Measurements from ENCODE around the gene IFT43.
A peak's percentile ranks its signal among the peaks of the same experiment; 100 is the strongest.
"Not testable (repeated sequence)": the region's sequence is repeated elsewhere in the genome, so short reads cannot be mapped to it uniquely, and the experiment has no call there.

The IFT43 gene

DNA sequence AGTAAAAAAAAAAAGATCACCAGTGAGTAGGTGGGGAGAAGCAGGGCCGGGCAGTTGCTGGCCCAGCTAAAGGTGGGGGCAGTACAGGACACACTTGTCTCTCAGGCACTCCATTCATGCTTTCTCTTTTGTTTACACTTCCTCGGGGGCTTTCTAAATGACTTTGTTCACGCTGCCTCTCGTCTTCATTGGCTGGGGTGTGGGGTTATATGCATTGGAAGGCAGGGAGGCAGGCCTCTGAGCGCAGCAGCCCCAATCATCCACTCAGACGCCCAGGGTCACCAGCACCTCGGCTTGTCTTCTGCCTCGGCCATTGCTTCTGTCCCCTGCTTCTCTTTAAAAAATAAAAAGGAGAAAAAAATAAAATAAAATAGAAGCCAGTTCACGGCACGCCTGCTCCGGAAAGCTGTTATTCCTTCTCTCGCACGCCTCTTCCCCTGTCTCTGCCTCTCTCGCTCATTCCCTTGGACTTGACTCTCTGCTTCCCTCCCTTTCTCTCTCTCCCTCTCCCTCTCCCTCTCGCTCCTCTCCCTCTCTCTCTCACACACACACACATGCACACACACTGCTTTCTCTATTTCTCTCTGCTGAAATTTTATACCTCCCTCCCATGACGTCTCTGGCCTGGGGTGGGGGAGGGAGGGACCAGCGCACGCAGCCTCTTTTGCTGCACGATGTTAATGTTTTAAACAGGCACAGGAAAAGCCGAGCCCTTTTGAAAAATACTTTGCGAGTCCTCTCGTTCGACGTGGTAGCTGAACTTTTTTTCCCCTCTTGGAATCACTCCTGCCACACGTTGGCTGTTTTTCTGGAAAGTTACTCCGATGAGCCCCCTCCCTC lies 3.9 kb upstream of the IFT43 start, which contains the start of gene TGFB3:
TGFB3 (minus strand) TSS at position 570 of the 840 bp plus-strand sequence. CDS start 1,102 bp downstream, outside the sequence.
- DNase-seq, result peak; percentile 39

DNA sequence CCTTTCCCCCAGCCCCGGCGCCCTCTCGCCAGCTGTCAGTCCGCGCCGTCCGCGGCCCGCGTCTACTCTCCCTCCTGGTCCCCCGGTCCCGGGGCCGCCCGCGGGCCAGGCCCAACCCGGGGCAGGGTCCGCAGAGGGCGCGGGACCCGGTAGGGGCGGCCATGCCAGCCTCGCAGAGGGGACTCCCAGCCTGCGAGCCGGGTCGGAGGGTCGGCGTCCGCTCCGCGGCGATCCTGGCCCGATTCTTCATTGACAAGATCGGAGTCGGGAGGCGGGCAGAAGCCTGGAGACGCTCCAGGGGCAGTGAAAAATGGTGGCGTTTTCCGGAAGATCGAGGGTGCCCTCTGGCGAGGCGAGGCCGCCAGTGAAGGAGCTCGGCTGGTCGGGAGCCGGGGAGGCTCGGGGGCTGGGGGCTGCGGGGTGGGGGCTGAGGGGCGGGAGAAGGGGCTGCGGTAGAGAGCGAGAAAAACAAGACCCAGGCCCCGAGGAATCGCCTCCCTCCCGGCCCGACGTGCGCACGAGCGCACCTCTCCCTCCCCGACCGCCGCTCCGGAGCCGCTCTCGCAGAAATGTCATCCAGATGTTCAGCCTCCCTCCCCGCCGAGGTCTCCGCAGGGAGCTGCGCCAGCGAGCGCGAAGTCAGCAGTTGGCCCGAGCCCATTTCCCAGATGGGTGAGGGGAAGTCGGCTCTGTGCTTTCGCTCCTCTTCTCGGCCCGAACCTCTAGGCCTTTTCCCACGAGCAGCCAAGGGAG lies 3.1 kb upstream of the IFT43 start:
- DNase-seq, result peak; percentile 68

DNA sequence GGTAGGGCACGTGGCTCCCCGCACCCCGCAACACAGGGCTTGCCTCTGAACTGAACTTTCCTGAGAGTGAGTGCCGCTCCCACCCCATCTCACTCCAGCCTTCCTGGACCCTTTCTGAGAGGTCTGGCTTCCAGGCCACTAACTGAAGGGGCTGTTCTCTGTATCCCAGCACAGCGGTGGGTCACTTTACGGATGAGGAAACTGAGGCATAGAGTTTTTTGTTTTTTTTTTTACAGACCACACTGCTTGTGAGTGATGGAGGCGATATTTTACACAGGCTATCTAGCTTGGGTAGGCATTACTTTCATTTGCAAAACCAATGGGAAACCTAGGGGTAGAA lies 2.6 kb upstream of the IFT43 start:
- DNase-seq, result no peak

DNA sequence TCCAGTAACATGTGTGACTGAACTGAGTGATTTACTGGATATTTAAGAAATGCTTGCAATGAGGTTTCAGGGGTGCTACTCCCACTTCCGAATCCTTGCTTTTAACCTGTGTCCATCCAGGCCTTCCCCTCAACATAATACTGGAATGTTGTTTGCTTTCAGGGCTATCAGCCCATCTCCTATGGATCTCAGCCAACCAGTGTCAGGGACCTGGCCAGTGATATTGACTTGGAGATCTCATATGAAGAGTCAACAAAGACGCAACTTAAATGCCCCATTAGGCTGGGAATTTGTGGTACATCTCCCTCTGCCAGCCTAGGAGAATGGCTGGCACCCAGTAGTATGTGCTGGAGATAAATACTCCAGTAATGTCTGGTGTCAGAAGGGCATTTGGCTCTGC lies 889 bp upstream of the IFT43 start:
- no peak for DNase-seq

DNA sequence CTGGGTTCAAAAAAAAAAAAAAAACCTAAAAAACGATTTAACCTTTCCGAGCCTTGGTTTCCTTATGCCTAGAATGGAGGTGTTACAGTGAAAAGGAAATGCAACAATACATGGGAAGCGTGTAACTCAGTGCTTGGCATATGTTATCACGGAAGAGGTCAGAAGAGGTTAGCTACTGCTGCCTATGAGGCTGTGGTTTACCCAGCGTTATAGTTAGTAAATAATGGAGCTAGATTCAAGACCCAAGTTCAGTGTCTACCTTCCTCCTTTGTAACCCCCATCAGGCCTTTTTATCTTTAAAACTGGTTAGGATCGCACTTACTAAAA lies 839 bp downstream of the IFT43 start:
- DNase-seq, result no peak

DNA sequence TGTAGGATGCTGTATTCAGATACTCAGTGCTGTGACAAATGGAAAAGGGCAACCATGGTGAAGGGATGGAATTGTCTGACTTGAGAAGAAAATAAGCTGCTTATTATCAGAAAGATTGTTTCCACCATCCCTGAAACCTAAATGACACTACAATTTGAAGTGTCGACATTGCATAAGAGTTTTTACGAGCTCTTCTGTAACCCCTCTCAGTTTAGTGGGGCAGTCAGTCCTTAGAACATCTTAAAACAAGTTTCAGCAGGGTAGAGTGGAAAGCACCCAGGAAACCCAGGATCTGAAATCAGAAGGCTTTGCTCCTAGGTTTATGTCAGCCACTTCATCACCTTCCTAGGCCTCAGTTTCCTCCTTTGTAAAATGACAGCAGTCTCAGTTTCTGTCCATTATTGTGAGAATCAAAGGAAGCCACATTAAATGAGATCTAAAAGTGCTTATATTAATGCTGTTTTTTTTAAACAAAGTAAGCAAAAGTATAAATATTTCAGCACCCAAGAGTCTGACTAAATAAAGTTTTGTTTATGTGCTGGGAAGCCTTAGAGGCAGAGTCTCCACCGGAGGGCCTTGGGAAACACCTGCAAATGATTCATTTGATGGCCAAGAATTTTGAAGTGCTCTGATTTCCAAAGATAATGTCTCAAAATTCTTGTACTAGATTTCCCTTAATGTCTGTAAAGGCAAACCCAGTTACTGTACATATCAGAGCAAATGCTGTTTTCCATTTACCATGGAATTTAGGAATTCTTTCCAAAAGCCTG lies 1.8 kb downstream of the IFT43 start:
- no peak for DNase-seq

DNA sequence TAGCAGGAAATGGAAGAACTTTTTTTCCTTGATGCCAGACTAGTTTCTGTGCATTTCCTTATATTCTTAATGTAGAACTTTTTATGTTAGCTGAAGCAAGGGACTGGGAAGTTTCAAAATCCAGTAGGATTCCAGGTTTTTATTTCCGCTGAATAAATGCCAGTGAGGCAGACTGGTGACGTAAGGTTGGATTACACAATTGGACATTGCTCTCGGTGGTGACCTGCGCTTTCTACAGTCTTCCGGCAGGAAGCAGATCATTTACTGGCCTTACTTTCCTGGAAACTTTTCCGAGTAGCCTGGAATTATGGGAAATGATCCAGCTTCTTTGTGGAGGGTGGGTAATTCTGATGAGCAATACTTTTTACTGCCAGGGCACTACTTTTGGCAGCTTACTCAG lies 3.6 kb downstream of the IFT43 start:
- DNase-seq, result no peak

DNA sequence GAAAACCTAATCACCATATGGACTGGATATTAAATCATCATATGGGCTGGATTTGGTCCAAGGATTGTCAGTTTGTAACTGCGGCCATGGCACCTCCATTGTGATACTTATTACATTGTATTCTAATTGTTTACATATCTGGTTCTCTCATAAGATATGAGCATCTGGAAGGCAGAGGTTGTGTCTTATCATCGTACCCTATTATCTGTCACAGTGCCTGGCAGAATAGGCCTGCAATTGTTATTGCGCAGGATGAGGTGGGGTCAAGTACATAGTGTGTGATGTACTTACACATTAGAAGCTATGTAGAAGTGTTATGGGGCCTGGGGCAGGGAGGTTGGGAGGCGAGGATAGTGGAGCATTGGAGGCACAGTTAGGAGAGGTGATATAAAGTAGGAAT lies 4.7 kb downstream of the IFT43 start:
- no peak for DNase-seq

DNA sequence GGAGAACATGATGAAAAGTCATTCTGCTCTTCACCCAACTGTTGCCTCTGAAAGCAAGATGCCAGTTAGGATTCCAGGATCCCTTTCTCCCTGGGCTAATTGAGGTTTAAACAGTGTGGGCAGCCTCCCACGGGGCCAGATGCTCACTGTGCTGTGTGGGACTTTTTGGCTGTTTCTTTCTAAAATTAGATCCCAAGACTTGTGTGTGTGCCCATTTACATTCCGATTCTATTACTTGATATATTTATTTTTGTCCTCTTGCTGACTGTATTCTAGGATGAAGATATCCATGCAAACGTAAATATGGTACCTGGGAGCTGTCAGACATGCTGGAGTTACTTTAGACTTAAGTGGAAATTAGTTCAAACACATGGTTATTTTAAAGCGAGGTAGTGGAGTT lies 6.2 kb downstream of the IFT43 start:
- no peak for DNase-seq

DNA sequence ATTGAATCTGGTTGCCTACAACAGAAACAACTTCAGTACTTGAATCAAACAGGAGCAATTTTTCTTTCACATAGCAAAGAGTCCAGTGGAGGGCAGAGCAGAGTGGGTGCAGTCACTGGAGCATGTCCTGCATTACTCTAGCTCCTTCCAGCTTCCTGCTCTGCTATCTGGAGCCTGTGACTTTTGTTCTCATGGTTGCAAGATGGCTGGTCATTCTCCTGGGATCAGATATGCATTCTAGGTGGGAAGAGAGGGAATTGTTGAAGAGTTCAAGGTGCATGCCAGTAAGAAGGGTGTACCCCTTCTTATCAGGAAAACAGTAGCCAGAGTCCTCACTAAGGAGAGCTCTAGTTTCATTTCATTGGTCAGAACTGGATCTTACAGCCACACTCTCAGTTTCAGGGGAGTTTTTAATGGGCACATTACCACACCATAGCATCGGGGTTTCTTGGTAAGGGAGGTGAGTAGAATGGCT lies 8.0 kb downstream of the IFT43 start:
- no peak for DNase-seq

DNA sequence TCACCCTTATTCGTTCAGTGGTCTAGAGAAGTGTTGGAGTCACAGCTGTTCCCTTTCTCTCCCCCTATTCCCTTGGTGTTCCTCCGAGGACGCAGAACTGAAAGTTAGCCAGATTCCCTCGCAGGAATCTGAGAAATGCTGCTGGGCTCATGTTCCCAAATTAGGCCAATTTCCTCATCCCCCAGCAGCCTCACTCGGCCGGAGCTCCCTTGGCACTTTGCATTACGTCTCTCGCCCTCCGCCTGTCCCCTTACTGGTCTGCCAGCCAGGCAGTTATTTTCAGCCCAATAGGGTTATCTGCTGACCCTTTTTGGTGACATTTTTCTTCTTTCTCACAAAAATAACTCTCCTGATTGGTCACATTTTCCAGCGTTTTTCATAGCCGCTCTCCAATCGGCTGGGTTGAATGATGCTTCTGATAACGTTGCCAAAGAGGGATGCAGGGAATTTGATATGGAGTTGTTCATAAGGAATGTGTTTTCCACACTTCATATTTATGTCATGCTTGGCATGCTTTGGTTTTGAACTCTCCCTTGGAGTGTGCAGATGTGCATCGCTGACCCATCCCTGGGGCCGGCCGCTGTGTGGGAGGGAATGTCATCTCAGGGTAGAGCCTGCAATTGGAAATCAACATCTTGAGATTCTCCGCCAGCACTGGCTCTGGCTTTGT lies 9.9 kb downstream of the IFT43 start:
- no peak for DNase-seq

DNA sequence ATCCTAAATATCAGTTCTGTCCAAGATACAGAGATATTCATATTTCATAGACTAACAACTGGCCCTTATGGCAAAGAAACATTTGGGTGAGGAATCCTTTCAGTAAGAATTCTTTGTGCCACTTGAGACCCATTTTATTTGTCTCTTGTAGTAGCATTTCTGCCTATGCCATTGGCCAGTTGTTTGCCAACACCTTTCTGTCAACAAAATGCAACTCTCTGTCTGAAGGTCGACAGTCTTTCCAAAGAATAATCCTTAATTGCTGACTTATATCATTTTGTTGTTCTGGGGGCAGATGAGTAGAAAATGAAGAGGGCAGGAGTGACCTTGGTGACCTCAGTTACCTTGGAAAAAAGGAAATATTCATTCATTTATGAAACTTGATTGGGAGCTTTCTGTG lies 10.9 kb downstream of the IFT43 start:
- DNase-seq, result no peak

DNA sequence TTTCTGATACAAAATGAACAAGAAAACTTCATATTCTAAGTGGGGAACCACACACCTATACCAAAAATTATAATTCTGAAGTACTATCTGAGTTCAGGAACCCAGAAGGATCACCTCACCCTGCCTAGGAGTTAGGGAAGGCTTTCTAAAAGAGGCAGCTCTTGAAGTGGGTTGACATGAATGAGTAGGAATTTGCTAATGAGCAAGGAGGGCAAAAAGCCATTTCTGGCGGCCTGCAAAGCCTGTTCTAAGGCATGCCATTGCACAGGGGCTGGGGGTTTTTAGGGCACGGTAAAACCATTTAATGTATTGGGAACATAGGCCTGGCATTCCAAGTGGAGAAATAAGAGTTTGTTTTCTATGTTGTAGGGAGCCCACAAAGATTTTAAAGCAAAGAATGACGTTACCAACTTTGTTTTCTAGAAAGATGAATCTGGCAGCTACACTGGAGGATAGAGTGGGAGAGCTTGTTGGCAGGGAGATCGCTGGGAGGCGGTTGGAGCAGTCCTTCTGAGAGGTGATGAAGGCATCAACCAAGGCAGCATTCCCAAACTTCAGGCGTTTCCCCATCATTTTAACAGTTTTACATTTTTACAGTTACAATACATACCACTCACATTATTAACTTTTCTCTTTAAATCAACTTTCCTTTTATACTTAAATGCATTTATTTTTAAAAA lies 14.1 kb downstream of the IFT43 start:
- DNase-seq, result no peak

DNA sequence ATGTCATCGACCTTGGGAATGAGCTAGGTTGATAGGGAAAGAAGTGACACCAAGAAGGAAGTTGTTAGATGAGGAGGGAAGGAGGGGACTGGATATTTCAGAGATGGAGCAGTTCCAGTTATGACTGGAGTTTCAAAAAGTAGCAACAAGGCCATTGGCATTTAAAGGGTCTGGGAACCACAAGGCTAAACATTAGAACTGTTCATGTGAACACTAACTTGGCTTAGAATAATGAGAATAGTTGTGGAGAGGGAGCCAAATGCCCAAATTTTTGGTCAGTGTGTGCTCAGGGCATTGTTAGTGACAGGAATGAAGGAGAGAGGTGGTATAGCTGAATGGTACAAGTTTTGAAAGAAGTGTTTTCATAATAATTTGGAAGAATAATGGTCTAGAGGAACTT lies 16.8 kb downstream of the IFT43 start:
- no peak for DNase-seq

DNA sequence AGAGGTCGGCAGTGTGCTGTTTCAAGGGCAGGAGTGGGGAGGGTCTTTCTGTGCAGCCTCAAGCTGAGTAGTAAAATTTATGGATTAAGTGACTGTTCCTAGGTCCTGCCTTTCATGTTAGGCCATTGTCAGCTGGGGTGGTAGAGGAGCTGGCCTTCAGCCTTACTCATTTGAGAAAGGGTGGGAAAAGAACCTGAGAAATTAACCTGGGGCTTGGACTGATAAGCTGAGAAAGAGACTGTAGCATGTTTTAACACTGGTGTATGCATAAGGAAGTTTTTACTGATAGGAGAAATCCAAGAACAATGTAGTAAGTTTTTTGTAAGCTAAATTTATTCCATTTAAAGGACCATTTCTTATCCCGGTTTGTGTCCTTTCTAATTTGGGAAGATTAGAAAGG lies 20.7 kb downstream of the IFT43 start:
- no peak for DNase-seq

DNA sequence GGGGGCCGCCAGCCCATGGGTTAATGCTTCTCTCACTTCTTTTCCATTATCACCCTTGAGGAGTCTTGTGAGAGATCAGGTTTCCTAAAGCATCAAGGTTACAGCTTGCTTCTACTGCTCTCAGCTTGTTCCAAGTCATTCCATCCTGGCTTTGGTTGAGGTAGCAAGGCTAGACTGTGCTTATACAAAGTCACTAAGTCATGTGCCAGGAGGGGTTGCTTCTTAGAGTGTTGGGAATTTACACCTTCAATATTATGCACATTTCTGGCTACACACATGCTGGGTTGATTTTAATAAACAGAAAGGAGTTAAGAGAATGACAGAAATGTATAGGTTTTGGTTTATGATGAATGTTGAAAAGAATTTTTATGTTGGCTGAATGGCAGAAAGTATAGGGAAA lies 21.8 kb downstream of the IFT43 start:
- DNase-seq, result no peak

DNA sequence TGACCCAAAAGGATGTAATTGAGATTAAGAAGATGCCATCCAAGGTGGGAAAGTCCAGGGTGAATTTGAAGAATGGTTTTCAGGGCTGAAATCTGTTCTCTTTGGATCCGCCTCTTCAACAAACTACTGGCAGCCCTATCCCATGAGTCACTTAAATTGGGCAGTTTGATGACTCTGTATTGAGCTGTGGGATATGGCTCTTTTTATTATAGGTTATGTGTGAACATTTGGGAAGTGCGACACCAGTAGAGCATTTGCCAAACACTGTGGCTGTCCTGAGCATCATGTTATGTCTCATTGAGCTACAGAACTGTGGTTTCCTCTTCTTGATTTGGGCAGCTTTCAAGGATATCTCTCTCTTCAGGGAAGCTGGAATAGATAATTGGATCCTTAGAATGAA lies 22.3 kb downstream of the IFT43 start:
- DNase-seq, result no peak

DNA sequence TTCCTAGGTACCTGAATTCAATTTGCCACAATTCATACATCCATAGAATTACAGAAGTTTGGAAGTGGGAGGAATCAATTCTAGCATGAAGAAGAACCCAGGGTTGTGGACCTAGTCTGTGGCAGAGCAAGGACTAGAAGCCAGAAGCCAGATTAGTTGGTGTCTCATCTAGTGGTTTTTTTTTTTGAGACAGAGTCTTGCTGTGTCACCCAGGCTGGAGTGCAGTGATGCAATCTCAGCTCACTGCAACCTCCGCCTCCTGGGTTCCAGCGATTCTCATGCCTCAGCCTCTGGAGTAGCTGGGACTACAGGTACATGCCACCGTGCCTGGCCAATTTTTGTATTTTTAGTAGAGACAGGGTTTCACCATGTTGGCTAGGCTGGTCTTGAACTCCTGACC lies 24.1 kb downstream of the IFT43 start:
- not testable (repeated sequence) for DNase-seq

DNA sequence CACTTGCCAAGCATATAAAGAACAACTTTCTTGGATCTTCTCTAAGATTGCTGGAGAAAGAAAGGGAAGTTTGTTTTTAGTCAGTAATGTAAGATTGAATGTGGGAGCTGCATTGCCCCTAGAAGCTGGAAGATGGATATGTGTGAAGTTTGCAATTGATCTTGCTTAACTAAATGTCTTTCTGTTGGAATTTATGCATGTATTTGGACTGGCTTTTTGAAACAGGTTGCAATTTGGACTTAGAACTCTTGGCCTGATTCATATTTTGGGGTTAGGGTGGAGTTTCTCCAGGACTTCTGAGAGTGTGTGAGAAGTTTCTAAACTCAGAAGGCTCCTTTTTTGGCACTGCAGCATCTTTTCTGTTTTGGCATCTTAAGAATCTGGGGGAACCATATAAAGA lies 26.4 kb downstream of the IFT43 start:
- DNase-seq, result no peak

DNA sequence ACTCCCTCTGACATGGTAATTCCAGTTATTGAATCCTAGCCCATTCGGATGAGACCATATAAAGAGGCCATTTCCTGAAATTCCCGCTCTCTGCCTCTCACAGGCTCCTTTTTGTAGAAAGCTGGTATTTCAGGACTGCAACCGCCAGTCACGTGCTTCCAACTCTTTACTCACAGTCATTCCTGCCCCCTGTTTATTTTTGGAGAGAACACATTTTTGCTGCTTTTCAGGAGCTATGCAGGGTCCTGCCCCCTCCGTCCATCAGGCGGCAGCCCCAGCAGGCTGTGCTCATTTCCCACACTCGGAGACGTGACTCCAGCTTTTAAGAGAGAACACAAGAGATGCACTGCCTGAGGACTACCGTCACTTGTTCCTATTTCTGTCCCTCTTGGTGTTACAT lies 26.8 kb downstream of the IFT43 start:
- no peak for DNase-seq

DNA sequence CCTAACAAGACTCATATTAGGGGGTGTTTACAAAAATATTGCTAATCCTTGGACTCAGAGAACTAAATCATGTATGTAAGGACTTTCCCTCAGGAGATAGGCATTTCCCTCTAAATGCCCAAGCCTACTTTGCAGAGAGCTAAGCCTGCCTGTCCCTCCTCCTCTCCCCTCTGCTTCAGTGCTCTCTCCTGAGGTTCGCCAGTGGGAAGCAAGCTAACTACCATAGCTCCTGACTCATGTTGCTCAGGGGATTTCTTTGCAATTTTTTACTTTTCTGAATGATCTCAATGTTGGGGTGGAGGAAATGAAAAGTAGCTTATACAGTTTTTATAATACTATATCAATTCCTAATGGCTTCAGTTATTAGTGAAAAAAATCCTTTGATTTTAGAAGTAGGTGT lies 29.6 kb downstream of the IFT43 start:
- no peak for DNase-seq

DNA sequence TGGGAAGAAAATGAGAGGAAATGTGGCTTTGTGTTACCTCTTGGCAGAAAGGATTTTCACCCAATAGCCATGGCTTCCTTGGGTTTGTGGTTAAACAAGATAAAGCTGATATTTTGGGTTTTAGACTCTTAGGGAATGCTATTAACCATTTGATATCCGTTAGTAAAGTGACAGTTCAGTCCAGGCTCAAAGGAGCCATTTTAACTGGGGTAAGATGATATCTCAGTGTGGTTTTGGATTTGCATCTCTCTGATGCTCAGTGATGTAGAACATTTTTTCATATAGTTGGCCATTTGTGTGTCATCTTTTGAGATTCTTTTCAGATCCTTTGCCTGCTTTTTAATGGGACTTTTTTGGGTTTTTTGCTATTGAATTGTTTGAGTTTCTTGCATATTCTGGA lies 30.1 kb downstream of the IFT43 start:
- DNase-seq, result no peak

Measured in T-helper 9 cell (primary cell).